Gastrocnemius medialis (tissue), 4 donors: ENCODE data around the gene CHST14. TPM values are rescaled to one million over a fixed set of nuclear protein-coding genes. Genes with fewer than 3 reads are reported as not detected.

Experiments
- ATAC-seq, 2 donors: fragments of 150-250 bp; one replicate each; pipeline ENCODE4 v1.9.1; 2016
- DNase-seq, 2 donors: peaks; one replicate each; pipeline ENCODE4 v3.0.0-alpha.2; 2019
- H3K27ac ChIP-seq, 4 donors: fragments of 200-600 bp; sonication (generic); 1 replicate in 1 of 4; 2 replicates in 3 of 4; pipeline ENCODE4 v1.5.1; 2016 to 2018; ENCODE audit warnings: mild to moderate bottlenecking in 2 of 4, moderate library complexity in 1 of 4
- H3K27me3 ChIP-seq, 3 donors: fragments of 200-600 bp; sonication (generic) in 2 of 3; 1 replicate in 1 of 3; 2 replicates in 2 of 3; pipeline versions ENCODE4 v1.5.1 to v1.6.0; 2016 to 2019; ENCODE audit warnings: mild to moderate bottlenecking in 1 of 3, moderate library complexity in 1 of 3
- H3K36me3 ChIP-seq, 2 donors: fragments of 200-600 bp; sonication (generic) in 1 of 2; one replicate each; pipeline ENCODE4 v1.5.1; 2017 to 2018
- H3K4me1 ChIP-seq, 2 donors: fragments of 200-600 bp; sonication (generic) in 1 of 2; one replicate each; pipeline ENCODE4 v1.5.1; 2016 to 2017; ENCODE audit warnings: mild to moderate bottlenecking in 2 of 2
- H3K4me3 ChIP-seq, 4 donors: fragments of 200-600 bp; sonication (generic) in 3 of 4; 1 replicate in 1 of 4; 2 replicates in 3 of 4; pipeline ENCODE4 v1.5.1; 2016 to 2019; ENCODE audit warnings: mild to moderate bottlenecking in 2 of 4
- H3K9me3 ChIP-seq, 3 donors: fragments of 200-600 bp; sonication (generic) in 2 of 3; 1 replicate in 1 of 3; 2 replicates in 2 of 3; pipeline ENCODE4 v1.5.1; 2016 to 2019
- CTCF ChIP-seq, 5 experiments: fragments of 450-650 bp in 3 of 5; fragments of 200-600 bp in 2 of 5; sonication (generic) in 2 of 5; IDR thresholded peaks in 4 of 5; conservative IDR thresholded peaks in 1 of 5; 1 replicate in 4 of 5; 2 replicates in 1 of 5; pipeline ENCODE4 v1.5.1; 2016 to 2019; ENCODE audit warnings: antibody characterized with exemption in 5 of 5, mild to moderate bottlenecking in 3 of 5, moderate library complexity in 3 of 5
- POLR2A ChIP-seq, 2 donors: fragments of 450-650 bp; IDR thresholded peaks; one replicate each; pipeline ENCODE4 v1.6.1; 2017; ENCODE audit warnings: antibody characterized with exemption in 2 of 2, mild to moderate bottlenecking in 2 of 2, moderate library complexity in 2 of 2
- in situ Hi-C, 4 donors: fragments of 200-750 bp; cut with MboI; loops; one replicate each; pipeline versions ENCODE4 v1.15.0 to v1.8.0; 2017; ENCODE audit warnings: low sequenced_read_pairs in 4 of 4
- intact Hi-C: fragments of 100-400 bp; cut with DNase I; formaldehyde crosslinking; loops from one replicate; pipeline ENCODE4 v1.15.1; 2023; ENCODE audit warnings: low total_unique reads
- total RNA-seq, 4 donors: library from RNA; depleted of rRNA; stranded (reverse); fragments of >200 nt; gene quantifications; one replicate each; pipeline versions ENCODE4 v1.1.0 to v1.2.3, GENCODE V29; 2016

Gene CHST14
- total RNA-seq, 4 donors from 2014 or later, result 3.0 to 5.2 (median 3.9) TPM

GRCh38 chr15:40498418-40498817, 27.6 kb downstream of the CHST14 start:
- ATAC-seq, result no peak
- Histone ChIP-seq H3K36me3 (no peaks in the 10 kb centered on the region), H3K27ac (no peak overlapping the region), H3K9me3 (no peaks in the 10 kb centered on the region), H3K4me3 (no peak overlapping the region), H3K4me1 (no peaks in the 10 kb centered on the region), H3K27me3 (no peaks in the 10 kb centered on the region)
- intact Hi-C loops (no loop called here), in situ Hi-C loops (no loop called here)
- TF ChIP-seq POLR2A (IDR thresholded peaks at IDR 0.05), result no peak
- TF ChIP-seq CTCF (IDR thresholded peaks at IDR 0.05 in 4 of 5, conservative IDR thresholded peaks at IDR 0.05 in 1 of 5), result no peak
- no peak for DNase-seq

GRCh38 chr15:40498891-40499290, 28.1 kb downstream of the CHST14 start:
- in situ Hi-C loops, result no loop called here
- intact Hi-C loops, result no loop called here
- no peak for TF ChIP-seq CTCF (IDR thresholded peaks at IDR 0.05 in 4 of 5, conservative IDR thresholded peaks at IDR 0.05 in 1 of 5)
- no peak for TF ChIP-seq POLR2A (IDR thresholded peaks at IDR 0.05)
- Histone ChIP-seq H3K4me3 (no peak overlapping the region), H3K4me1 (no peaks in the 10 kb centered on the region), H3K27me3 (no peaks in the 10 kb centered on the region), H3K9me3 (no peaks in the 10 kb centered on the region), H3K27ac (no peak overlapping the region), H3K36me3 (no peaks in the 10 kb centered on the region)
- no peak for ATAC-seq
- no peak for DNase-seq

- no peaks in the 10 kb centered on the region for H3K9me3 ChIP-seq
- DNase-seq (no peak), ATAC-seq (no peak)
- in situ Hi-C loops, result loop anchor here in 2 of 4 donors (25.0 kb wide), 2 partner anchors 187 to 387 kb away; partner anchors contain the start of genes RAD51 (in 1 of the 2) and VPS18 (in 1 of the 2)
- H3K4me3 ChIP-seq, result no peak overlapping the region
- H3K36me3 ChIP-seq, result no peaks in the 10 kb centered on the region
- no peaks in the 10 kb centered on the region for H3K4me1 ChIP-seq
- intact Hi-C loops, result no loop called here
- no peaks in the 10 kb centered on the region for H3K27me3 ChIP-seq
- no peak overlapping the region for H3K27ac ChIP-seq
- no peak for TF ChIP-seq CTCF (IDR thresholded peaks at IDR 0.05 in 4 of 5, conservative IDR thresholded peaks at IDR 0.05 in 1 of 5)
- no peak for TF ChIP-seq POLR2A (IDR thresholded peaks at IDR 0.05)
Measured at GRCh38 chr15:40499931-40500330, 29.1 kb downstream of the CHST14 start.

GRCh38 chr15:40500568-40501330, 30.0 kb downstream of the CHST14 start:
- Histone ChIP-seq H3K9me3 (no peaks in the 10 kb centered on the region), H3K27me3 (no peaks in the 10 kb centered on the region), H3K4me1 (no peaks in the 10 kb centered on the region), H3K4me3 (no peak overlapping the region), H3K36me3 (no peaks in the 10 kb centered on the region), H3K27ac (no peak overlapping the region)
- intact Hi-C loops (no loop called here), in situ Hi-C loops (loop anchor here in 2 of 4 donors (25.0 kb wide), 2 partner anchors 187 to 387 kb away; partner anchors contain the start of genes RAD51 (in 1 of the 2) and VPS18 (in 1 of the 2))
- no peak for DNase-seq
- TF ChIP-seq CTCF (IDR thresholded peaks at IDR 0.05 in 4 of 5, conservative IDR thresholded peaks at IDR 0.05 in 1 of 5) (no peak), POLR2A (IDR thresholded peaks at IDR 0.05) (no peak)
- no peak for ATAC-seq
